IPS DF 6.9 (cell line): ENCODE measurements around the gene GPR137.
"Not testable (repeated sequence)": the region's sequence is repeated elsewhere in the genome, so short reads cannot be mapped to it uniquely, and the experiment has no call there.

Experiments
- DNase-seq: peaks from one replicate; pipeline ENCODE4 v3.0.0-alpha.2; 2013; ENCODE audit warnings: low read depth, low spot score
- H3K27ac ChIP-seq: one replicate; pipeline ENCODE4 v1.5.1; 2013; ENCODE audit warnings: low read length, control low read depth
- H3K27me3 ChIP-seq: 2 replicates; pipeline ENCODE4 v1.6.1; 2013; ENCODE audit warnings: mild to moderate bottlenecking, low read length; ENCODE audit not compliant: control insufficient read depth, insufficient read depth
- H3K36me3 ChIP-seq: 2 replicates; pipeline ENCODE4 v1.6.1; 2013; ENCODE audit warnings: low read length; ENCODE audit not compliant: control insufficient read depth, insufficient read depth
- H3K4me1 ChIP-seq: 2 replicates; pipeline ENCODE4 v1.6.1; 2013; ENCODE audit warnings: low read length; ENCODE audit not compliant: control insufficient read depth, insufficient read depth
- H3K4me3 ChIP-seq: 2 replicates; pipeline ENCODE4 v1.5.1; 2013; ENCODE audit warnings: mild to moderate bottlenecking, low read length
- H3K9me3 ChIP-seq: 2 replicates; pipeline ENCODE4 v1.6.1; 2013; ENCODE audit warnings: low read length, inconsistent platforms; ENCODE audit not compliant: control insufficient read depth, insufficient read depth
- WGBS: extraction: QIAGEN DNeasy Blood & Tissue Kit; methylation state at CpG from one replicate; pipeline ENCODE4 v1.1.7; 2013; ENCODE audit warnings: mixed read lengths, missing lambda C conversion rate; ENCODE audit not compliant: insufficient read length, insufficient coverage; 5-methylcytosine and 5-hydroxymethylcytosine counted together

Gene GPR137

DNA sequence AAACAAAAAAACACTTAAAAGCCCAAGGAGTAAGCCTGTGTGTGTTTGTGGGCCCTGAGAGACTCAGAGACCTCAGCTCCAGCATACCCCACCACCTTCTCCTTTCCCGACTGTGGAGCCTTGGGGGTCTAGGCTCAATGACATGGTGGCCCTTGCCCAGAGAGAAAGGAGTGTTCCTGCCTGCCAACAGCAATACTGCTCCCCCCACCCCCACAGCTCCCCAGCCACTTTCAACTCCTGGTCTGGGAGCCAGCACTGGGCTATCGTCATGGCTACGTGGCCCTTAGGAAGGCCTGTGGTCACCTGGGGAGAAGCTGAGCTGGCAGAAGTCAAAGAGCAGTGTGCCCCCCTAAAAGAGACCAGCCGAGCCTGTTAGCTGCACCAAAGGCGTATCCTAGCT, 41.5 kb upstream of the GPR137 start:
- Histone ChIP-seq H3K27me3 (no peaks in the 10 kb centered on the region), H3K27ac (no peak overlapping the region), H3K4me3 (no peak overlapping the region), H3K9me3 (no peaks in the 10 kb centered on the region), H3K36me3 (peaks cover 11% of the 10 kb centered on the region; the same call in 1 of the 2 replicates), H3K4me1 (peaks cover 12% of the 10 kb centered on the region)
- no peak for DNase-seq
- WGBS: no CpG with 5 or more reads among the region's 5 CpGs

DNA sequence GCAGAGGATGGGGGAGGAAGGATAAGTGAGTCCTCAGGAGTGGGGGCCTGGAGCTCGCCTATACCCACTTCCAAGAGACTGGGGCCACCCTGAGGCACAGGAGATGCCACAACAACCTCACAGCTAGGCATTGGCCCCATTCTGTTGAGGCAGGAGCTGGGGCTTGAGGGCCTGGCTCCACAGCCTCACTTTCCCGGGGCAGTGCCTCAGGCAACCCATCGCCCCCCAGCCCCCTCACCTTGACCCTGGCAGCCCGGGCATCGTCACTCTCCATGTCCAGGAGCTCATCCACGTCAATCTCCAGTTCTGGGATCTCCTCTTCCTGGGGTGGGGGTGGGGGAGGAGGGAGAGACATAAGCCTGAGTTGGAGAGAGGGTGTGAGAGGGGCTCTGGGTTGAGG, 40.7 kb upstream of the GPR137 start:
- H3K4me3 ChIP-seq: peak overlapping the region; percentile 87; the same call in 1 of the 2 replicates
- H3K9me3 ChIP-seq: no peaks in the 10 kb centered on the region
- no peak overlapping the region for H3K27ac ChIP-seq
- no peak for DNase-seq
- H3K4me1 ChIP-seq: peaks cover 18% of the 10 kb centered on the region
- WGBS: no CpG with 5 or more reads among the region's 6 CpGs
- peaks cover 11% of the 10 kb centered on the region; the same call in 1 of the 2 replicates for H3K36me3 ChIP-seq
- H3K27me3 ChIP-seq: no peaks in the 10 kb centered on the region

DNA sequence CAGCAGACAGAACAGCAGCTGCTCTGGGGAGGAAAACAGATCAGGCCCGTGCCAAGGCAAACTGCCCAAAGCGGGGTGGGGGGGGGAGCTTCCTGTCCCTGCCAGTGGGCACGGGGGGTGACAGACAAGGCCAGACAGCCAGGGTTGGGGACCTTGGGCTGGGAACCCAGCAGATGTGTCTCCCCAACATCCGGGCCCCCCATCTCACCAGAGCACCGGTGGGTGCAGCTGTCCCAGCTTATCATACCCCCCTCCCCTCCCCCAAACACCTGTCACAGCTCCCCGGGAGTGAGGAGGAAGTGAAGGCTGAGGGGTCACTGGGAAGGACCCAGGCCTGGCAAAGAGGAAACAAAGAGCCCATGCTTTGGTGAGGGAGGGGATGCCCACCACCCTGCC, 40.2 kb upstream of the GPR137 start:
- H3K4me1 ChIP-seq: peaks cover 18% of the 10 kb centered on the region
- H3K27me3 ChIP-seq: no peaks in the 10 kb centered on the region
- H3K36me3 ChIP-seq: peaks cover 11% of the 10 kb centered on the region; the same call in 1 of the 2 replicates
- no peak for DNase-seq
- H3K4me3 ChIP-seq: peak overlapping the region; percentile 87
- no peak overlapping the region for H3K27ac ChIP-seq
- no CpG with 5 or more reads among the region's 6 CpGs for WGBS
- H3K9me3 ChIP-seq: no peaks in the 10 kb centered on the region

DNA sequence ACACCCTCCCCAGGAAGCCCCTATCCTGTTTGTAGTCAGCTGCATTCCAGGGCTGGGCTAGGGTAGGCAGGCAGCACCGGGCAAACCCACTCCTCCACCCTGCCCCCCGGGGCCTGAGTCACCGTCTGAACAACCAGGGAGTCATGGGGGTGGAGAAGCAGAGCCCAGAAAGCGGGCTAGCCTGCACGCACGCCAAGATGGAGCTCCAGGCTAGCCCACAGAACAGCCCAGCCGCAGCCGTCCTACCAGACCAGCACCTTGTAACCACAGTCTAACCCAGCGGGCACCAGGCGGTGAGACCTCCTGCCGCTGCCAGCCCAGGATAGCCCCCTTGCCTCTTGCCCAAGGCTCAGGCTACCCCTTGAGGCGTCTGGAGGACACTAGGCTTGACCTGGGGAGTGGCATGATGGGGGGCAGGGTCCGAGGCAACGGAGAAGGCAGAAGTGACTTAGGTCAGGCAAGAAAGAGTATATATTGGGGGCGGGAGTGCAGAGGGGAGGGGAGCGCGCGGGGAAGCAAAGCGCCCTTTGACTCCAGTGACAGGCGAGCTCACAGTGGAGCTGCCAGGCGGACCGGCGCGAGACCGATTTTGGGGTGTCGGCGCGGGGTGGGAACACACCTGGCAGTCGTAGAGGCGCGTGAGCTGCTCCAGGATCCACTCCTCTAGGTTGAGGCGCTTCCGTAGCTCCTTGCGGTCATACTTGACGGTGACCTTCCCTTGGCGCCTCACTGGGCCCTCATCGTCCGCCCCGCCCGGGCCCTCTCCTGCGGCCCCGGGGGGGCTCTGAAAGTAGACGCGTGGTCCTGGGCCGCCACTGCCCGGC, 39.6 kb upstream of the GPR137 start:
- no CpG with 5 or more reads among the region's 46 CpGs for WGBS
- peaks cover 11% of the 10 kb centered on the region; the same call in 1 of the 2 replicates for H3K36me3 ChIP-seq
- H3K27ac ChIP-seq: no peak overlapping the region
- H3K4me3 ChIP-seq: peak overlapping the region; percentile 87
- no peaks in the 10 kb centered on the region for H3K27me3 ChIP-seq
- H3K4me1 ChIP-seq: peaks cover 16% of the 10 kb centered on the region
- no peak for DNase-seq
- H3K9me3 ChIP-seq: no peaks in the 10 kb centered on the region

GRCh38 chr11:64246621-64246870, 39.1 kb upstream of the GPR137 start:
- WGBS: no CpG with 5 or more reads among the region's 43 CpGs
- not testable (repeated sequence) for DNase-seq, H3K27me3 ChIP-seq, H3K9me3 ChIP-seq, H3K27ac ChIP-seq
- H3K4me1 ChIP-seq: peaks cover 16% of the 10 kb centered on the region
- peaks cover 11% of the 10 kb centered on the region; the same call in 1 of the 2 replicates for H3K36me3 ChIP-seq
- H3K4me3 ChIP-seq: peak overlapping the region; percentile 87; the same call in 1 of the 2 replicates

DNA sequence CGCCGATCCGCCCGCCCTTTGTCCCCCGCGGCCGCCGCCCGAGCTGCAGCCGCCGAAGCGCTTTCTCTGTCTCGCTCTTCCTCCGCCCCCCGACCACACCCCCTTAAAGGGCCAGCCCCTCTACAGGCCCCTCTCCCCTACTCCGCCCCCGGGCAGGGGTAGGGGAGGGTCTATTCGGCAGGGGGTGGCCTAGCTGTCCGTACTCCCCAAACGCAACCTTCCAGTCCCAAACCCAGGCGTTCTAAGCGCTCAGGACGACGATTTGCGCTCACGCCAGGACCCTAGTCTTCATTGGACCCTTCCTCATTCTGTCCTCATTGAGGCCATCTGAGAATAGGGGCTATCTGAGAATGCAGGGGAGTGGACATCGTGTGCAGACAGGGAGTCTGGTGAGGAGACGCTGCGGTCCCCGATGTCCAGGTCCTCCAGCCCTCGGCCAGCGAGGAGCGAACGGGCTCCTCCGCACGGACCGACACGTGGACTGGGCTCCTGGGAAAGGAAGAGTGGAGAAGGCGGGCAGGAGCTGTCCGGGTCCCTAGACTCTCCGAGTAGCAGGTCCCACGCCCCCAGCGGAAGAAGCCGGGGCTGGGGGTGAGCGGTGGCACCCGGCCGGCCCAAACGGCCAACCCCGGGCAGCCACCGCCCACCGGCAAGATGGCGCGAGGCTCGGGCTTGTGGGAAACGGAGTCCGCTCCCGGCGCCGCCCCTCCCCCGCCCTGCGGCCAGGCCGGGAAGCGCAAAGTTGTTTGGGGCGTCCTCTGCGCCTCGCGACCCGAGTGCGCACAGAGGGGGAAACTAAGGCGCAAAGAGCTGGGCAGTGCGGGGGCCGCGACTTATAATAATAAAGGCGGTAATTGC, 38.5 kb upstream of the GPR137 start, which contains the start of gene PPP1R14B:
Gene PPP1R14B (minus strand): TSS at position 73 of the 858 bp plus-strand sequence. CDS start 270 bp downstream, outside the sequence.
- DNase-seq: no peak
- peaks cover 16% of the 10 kb centered on the region for H3K4me1 ChIP-seq
- peak within 1 kb of the TSS; percentile 87 for H3K4me3 ChIP-seq
- no peak within 1 kb of the TSS for H3K27ac ChIP-seq
- WGBS: no CpG with 5 or more reads among the region's 74 CpGs
- H3K27me3 ChIP-seq: no peaks in the 10 kb centered on the region
- no peaks in the 10 kb centered on the region for H3K9me3 ChIP-seq
- peaks cover 11% of the 10 kb centered on the region; the same call in 1 of the 2 replicates for H3K36me3 ChIP-seq

DNA sequence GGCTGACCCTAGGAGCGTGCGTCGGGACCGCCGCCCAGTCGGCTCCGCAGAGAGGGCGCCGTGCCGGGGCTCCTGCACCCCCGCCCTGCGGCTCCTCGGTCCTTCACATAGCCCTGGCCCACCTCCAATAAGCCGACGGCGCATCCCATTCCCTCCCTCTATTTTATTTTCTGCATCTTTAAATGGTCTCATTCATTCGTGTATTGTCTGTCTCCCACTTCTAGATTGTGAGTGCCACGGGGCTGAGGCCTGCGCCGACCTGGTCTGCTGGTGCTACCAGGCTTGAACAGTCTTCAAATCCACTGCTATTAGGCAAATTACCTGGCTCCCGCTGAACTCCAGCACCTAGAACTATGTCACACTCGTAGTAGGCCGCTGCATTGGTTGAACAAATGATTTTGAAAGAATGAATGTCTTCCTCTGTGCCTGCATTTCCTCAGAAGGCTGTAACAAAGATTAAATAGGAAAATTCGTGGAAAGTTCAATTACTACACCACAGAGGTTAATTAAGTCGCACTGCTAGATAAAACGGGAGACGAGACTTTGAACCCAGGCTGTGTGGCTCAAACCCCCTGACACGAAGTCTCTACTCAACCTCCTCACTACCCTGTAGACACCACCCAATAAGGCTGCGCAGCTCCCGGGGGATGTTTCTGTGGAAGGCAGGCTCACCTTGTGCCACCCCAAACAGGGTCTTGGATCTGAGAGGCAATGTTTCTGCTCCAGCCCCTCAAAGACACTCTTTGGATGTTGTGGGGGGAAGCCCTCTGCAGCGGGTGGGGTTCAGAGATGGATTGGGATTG, 37.7 kb upstream of the GPR137 start:
- peaks cover 20% of the 10 kb centered on the region for H3K4me1 ChIP-seq
- no CpG with 5 or more reads among the region's 31 CpGs for WGBS

DNA sequence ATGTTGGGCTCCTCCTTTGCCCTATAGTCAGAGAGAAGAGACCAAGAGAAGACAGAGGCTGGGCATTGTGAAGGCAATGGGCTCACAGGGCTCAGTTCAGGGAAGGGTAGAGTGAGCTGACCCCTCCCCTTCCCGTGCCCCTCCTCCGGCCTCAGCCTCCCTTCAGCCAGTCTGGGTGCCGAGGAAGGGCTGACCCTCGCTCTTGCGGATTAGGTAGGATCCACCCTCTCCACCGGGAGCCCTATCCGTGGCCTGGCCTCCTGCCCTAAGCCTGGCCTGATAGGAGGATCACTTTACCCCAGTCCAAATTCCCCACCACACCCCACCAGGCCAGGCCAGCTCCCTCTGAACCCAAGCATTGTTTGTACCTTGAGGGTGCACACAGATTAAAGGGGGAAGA, 37.1 kb upstream of the GPR137 start:
- DNase-seq: no peak

More for the DNA sequence above, 37.7 kb upstream of the GPR137 start:
- H3K36me3 ChIP-seq: peaks cover 11% of the 10 kb centered on the region; the same call in 1 of the 2 replicates
- H3K27me3 ChIP-seq: no peaks in the 10 kb centered on the region
- H3K27ac ChIP-seq: no peak overlapping the region
- H3K4me3 ChIP-seq: peak overlapping the region; percentile 87; the same call in 1 of the 2 replicates
- DNase-seq: no peak
- no peaks in the 10 kb centered on the region for H3K9me3 ChIP-seq

GRCh38 chr11:64249038-64249437, 36.6 kb upstream of the GPR137 start:
- no peaks in the 10 kb centered on the region for H3K9me3 ChIP-seq
- peaks cover 20% of the 10 kb centered on the region for H3K4me1 ChIP-seq
- H3K36me3 ChIP-seq: peaks cover 4% of the 10 kb centered on the region; the same call in 1 of the 2 replicates
- DNase-seq: no peak
- no peaks in the 10 kb centered on the region for H3K27me3 ChIP-seq
- peak overlapping the region; percentile 36 for H3K27ac ChIP-seq
- WGBS: no CpG with 5 or more reads among the region's 4 CpGs
- H3K4me3 ChIP-seq: no peak overlapping the region

More for the DNA sequence above, 37.1 kb upstream of the GPR137 start:
- Histone ChIP-seq H3K36me3 (peaks cover 7% of the 10 kb centered on the region; the same call in 1 of the 2 replicates), H3K4me1 (peaks cover 20% of the 10 kb centered on the region), H3K27me3 (no peaks in the 10 kb centered on the region), H3K9me3 (no peaks in the 10 kb centered on the region), H3K27ac (no peak overlapping the region), H3K4me3 (no peak overlapping the region)
- no CpG with 5 or more reads among the region's 7 CpGs for WGBS
